NCI-H2196 treated with DMSO at 0.1 percent for 48 hours (cell line): ENCODE results near the gene TRAPPC2.
"Not testable (repeated sequence)": the region's sequence is repeated elsewhere in the genome, so short reads cannot be mapped to it uniquely, and the experiment has no call there.

Experiments
- DNase-seq: peaks from one replicate; lab custom pipeline; 2025; ENCODE audit not compliant: unreplicated experiment; lab: John Stamatoyannopoulos, UW

Gene TRAPPC2

DNA sequence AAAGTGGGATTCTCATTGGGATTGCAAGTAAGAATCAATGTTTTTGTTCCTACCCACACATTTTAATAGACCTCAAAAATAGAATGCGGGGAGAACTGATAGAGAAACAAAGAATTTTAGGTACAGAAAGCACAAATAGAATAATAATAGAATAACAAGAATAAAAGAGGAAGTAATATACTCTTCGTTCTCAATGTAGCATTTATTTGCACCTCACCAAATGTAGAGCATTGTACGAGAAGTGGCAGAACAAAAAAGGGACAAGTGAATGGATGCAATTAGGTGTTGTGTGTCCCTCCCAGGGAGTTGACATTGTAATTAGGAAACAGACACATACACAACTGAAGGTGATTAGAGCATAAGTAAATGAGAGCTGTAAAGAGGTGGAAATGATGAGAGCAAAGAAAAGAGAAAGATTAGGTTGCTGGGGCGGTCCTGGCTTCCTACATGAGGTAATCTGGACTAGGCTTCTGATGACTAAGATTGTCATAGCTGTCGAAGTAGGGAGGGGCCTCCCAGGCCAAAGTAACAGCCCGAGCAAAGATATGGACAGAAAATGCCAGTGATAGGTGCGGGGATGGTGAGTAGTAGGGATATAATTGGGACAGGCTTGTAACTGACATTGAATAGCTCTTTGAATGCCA lies 35.1 kb downstream of the TRAPPC2 start:
- no peak for DNase-seq

DNA sequence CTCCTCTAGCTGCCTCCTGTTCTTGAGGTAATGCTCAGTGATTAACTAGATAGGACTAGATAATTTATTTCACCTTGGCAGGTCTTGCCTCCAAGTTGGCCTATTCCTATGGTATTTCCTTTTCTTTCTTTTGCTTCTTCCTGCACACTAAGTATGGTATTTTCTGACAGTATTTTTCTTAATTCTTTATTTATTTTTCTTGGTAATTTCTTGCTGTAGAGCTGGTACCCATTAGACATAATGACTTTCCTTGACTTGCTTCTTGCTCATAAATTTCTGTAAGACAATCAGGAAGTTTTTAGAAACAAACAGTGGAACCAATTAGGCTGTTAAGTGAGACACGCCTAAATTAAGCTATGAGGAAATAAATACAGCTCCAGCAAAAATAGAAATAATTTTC lies 36.0 kb downstream of the TRAPPC2 start:
- DNase-seq: no peak

DNA sequence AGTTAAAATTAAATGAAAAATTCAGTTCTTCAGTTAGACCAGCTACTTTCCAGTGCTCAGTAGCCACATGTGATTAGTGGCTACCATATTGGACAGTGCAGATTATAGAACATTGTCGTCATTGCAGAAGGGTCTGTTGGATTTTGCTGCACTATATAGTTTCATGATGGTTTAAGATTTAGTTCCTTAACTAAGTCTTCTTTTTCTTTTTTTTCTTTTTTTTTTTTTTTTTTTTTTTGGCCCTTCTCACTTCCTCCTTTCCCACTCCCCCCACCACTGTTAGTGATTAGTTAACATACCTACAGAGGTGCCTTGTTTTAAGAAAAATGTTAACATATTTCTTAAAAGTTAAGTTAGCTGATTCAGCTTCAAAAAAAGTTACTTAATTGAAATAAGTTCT lies 36.4 kb downstream of the TRAPPC2 start:
- no peak for DNase-seq

DNA sequence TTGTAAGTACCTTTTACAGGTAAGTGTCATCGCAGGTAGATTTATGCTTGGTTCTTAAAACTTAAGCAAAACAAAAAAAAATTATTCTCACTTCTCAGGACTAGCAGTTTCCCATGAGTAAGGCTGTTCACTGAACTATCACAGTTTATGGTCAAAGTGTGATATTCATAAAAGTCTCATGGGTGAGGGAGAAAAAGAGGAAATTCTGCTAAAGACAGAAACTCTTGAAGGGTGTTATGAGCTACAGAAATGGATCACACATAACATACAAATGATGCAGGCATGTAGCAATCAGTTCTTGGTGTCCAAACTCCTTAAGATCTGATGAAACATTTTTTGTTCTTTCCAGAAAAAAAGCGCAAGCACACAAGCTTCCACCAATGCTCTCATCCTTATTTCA lies 37.0 kb downstream of the TRAPPC2 start:
- DNase-seq: no peak

DNA sequence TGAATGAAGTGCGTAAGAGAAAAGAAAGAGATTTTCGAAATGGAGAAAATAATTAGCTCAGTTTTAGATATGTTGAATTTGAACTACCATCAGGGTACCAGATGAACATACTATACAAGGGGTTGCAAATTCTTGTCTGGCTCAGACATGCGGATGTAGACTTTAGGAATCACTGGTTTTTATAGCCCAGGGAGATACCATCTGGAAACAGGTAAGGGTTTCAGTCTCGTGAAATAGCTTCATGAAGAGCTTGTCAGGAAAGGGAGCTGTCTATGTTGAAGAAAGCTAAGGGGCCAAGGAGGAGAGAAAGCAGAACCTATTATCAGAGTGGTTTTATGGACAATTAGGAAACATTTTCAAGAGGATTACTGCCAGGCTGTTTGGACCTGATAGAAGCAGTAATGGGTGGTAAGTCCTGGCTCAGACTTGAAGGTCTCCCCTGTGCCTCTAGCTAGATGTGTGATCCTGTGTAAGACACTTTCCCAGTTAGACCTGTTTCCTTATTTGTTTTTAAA lies 38.8 kb downstream of the TRAPPC2 start:
- DNase-seq: no peak

DNA sequence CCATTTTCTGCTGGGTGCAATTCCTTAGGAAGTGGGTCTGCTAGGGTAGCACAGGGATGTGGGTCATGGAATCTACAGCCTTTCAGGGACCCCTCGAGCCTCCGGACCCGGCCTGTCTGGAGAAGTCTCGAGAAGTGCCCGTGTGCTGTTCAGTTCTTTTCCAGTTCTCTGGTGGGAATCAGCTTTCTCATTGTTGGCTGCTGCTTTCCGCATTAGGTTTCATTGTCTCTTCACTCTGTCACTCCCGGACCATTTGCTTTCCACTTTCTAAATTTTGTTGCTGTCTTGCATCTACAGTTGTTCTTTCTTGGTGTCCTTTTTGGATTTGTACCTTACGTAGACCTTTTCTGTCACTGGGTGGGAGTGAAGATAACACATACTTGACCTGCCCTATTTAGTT lies 39.4 kb downstream of the TRAPPC2 start:
- no peak for DNase-seq

DNA sequence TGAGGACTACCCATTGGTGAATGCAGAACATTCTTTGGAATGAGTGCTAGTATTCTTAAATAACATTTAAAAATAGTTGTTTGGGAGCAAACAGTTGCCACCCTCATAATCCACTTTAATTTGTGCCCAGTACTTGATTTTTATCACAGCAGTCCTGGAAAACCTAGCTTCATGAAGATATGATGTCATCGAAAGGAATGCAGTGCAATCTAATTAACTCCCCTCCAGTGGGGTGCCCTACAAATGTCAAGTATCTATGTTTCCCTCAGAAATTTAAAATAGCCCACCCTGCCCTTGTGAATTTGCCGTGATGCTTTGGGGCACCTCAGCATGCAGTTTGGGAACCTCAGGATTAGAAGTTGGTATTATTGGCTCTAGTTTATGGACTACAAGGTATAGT lies 40.1 kb downstream of the TRAPPC2 start:
- no peak for DNase-seq

DNA sequence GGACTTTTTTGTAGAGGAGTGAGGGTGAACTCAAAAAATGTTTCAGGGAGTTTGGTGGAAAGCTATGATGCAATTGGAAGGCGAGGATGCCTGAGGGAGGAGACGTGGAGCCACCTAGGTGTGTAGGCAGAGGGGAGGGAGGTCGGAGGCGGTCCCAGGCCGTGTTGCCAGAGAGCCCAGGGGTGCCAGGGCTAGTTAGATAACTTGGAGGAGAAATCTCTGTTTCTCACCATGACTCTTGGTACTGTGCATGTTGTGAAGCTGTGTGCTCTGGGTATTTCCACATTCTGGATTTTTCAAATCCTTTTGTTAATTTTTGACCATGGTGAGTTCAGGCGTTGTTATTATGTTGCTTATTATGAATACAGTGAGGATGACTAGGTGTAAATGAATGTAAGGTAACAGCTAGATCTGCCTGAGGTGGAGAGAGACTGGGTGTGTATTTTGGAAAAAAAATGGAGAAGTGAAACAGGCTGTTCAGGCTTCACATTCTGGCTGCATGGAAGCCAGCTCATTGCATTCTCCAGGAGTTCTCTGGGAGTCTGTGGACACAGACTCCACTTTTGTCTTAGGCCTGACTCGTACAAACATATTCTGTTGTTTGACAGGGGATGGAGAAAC lies 41.0 kb downstream of the TRAPPC2 start:
- DNase-seq: no peak

DNA sequence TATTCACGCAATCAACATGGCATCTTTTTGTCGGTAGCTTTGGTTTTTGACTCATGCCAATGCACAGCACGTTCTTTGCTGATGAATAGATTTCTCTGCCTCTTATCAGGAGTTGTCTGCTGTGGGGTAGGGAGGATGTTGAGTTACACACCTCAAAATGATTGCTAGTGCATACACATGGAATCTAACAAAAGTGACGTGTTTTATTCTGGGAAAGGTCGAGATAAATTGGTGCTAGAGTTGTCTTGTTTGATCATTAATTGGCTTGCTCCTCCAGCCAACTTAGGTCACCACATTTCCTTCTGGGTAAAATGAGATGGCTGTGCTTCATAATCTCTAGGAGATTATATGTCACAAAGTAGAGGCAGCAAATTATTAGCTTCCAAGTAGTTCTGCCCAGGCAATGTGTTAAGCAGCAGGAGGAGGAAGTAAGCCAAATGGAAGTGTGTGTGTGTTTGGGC lies 41.6 kb downstream of the TRAPPC2 start:
- DNase-seq: no peak

GRCh38 chrX:13691841-13692371 lies 42.5 kb downstream of the TRAPPC2 start:
- no peak for DNase-seq

- no peak for DNase-seq
These were observed 43.6 kb downstream of the TRAPPC2 start for GRCh38 chrX:13690836-13691235.

GRCh38 chrX:13689741-13690211 lies 44.6 kb downstream of the TRAPPC2 start:
- no peak for DNase-seq

DNA sequence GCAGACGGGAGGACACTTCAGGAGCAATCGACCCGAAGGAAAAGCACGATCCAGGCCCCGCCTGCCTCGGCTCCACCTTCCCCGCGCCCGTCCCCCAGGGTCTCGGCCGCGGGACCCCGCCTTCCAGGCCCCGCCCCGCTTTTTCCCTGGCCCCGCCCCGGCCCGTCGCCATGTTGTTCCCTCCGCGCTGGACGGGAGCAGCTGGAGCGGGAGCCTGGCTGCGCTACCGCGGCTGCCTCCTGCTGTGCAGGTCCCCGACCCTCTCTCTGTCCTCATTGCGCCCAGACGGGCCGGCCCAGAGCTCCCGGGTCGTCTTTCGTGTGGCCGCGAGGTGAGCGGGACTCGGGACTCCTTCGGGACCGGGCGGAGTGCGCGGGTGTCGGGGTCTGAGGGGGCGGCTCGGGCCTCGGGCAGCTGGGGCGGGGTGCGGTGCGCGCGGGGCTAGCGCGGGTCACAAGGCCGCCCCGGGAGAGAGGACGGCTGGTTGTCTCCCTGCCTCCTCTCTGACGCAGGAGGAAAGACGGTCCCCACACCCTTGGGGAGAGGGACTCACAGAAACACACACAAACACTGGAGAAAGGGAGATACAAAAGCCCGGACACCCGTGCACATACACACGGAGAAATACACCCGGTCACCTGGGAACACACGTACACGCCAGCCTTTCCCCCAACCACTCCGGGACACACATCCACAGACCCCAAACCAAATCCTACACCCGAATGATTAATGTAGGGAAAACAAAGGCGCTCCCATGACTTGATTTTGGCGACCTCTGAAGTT lies 45.3 kb downstream of the TRAPPC2 start, which contains the start of gene RAB9A:
RAB9A (plus strand) TSS at position 171 of the 783 bp plus-strand sequence. CDS start 19,619 bp downstream, outside the sequence.
- peak; percentile 45 for DNase-seq

GRCh38 chrX:13688384-13688957 lies 45.9 kb downstream of the TRAPPC2 start:
- DNase-seq: no peak

DNA sequence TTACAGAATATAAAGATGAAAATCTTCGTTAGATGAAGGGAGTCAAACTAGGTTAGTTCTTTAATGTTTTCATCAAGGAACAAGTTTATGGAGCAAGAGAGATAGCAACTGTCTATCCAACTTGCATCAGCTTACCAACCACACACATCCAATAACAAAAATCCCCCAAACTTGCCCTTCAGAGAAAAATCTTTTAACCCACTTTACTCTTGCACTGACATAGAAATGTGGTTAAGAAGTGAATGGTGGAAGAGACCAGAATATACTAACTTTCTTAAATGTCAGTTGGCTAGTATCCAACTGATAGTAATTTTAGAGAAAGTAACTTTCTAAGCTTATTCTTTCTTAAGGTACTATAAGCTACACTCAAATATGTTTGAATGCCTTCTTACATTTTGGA lies 47.2 kb downstream of the TRAPPC2 start:
- no peak for DNase-seq

DNA sequence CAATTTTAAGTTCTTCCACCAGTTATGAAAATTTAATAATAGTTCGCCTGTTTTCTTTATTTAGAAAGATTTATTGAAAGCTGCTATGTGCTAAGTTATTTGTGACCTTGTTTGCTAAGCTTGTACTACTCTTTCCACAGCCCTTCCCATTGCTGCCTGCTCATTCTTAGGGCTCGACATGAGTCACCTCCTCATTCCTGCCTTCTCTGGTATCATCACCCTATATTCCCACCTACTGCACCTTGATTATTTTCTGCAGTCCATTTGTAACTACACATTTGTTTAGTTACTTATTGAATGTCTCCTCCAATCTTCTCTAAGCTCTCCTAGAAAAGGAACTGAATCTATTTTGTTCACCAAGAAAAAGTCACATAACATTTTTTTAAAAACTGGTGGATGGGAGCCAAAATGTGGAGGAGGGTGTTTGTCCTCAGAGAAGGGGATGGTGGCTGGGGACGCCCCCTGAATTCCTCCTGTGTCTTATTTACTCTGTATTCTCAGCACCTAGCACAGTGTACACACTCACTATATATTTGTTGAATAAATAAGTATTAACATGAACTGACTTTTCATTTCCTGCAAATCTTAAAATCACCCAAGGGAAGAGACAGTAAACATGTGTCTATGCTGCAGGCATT lies 49.2 kb downstream of the TRAPPC2 start:
- DNase-seq: no peak

DNA sequence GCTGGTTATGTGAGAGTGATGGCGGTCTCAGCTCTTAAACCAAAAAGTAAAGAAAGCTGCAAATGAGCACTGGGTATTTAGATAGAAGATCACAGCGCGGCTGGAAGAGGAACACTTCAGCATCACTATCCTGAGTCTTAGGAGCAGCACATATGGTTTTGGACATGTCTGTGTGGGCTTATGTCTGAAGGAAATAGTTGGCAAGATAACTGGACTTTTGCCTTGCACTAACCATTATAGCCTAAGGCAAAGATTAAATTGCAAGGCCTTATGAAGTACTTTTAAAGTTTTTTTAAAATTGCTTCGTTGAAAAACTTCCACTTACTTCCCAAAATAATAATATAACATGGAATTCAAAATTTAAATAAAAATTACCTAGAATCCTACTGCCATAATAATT lies 50.1 kb downstream of the TRAPPC2 start:
- DNase-seq: no peak

- DNase-seq: no peak
These were observed 52.8 kb downstream of the TRAPPC2 start for GRCh38 chrX:13681595-13681994.

- DNase-seq: not testable (repeated sequence)
These were observed 54.7 kb downstream of the TRAPPC2 start for GRCh38 chrX:13679700-13680099.

GRCh38 chrX:13676885-13677284 lies 57.5 kb downstream of the TRAPPC2 start:
- no peak for DNase-seq

DNA sequence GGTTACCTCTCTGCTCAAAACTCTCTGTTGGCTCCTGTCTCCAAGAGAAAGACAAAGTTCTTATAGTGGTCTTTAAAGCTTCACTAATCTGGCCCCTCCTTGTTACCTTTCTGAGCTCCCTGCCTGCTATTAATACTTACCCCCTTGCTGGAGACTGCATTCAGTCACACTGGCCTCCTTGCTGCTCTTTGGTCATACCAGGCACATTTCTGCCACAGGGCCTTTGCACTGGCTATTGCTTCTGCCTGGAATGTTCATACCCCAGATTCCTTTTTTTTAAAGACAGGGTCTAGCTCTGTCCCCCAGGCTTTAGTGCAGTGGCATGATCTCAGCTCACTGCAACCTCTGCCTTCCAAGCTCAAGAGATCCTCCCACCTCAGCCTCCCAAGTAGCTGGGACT lies 61.4 kb downstream of the TRAPPC2 start:
- no peak for DNase-seq
